ENCODE data around the gene PHF12.

DNA sequence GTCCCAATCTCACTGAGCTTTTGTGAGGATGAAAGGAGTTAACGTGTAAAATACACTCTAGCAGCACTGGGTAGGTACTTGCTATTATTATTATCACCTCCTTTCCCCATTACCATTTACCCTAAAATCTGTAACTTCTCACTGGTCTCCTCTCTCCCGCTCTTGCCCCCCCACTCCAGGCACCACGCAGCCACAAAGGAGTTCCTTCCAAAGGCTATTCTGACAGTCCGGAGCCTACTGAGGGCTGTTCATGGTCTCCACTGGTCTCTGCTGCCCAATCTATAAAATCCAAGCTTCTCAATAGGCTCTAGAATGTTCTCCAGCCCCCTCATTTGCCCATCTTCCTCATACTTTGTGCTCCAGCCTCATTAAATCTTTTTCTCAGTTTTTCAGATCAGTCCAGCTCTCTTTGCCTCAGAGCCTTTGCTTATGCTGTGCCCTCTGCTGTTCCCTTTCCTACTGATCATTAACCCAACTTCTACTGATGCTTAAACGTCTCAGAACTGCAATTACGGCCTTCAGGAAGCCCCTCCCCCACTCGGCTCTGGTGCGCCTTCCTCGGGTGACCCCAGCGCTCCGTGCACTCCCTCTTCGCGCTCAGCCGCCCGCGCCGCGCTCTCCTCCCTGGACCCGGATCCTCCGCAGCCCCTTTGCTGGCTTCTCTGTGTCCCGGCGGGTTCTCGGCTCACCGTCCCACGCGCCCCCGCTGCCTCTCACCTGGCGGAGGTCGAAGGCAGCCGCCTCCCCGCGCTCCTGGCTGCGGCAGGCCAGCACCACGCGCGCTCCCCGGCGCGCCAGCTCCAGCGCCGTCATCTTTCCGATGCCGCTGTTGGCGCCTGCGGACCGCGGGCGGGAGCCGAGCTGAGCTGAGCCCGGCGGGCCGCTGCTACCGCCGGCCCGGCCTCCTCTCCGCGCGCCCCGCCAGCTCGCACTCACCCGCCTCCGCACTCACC lies 49.2 kb downstream of the PHF12 start:
- TF ChIP-seq POLR2A (IDR thresholded peaks at IDR 0.05) (no peak), CTCF (IDR thresholded peaks at IDR 0.05 in 8 of 11, conservative IDR thresholded peaks at IDR 0.05 in 3 of 11) (no peak), POLR2AphosphoS5 (IDR thresholded peaks at IDR 0.05) (no peak)
